GM12878 (cell line): ENCODE data around the gene PGLYRP2. TPM values are rescaled to one million over a fixed set of nuclear protein-coding genes. Genes with fewer than 3 reads are reported as not detected.

ENCODE experiments used
- ATAC-seq: fragments of 200-7000 bp; cut with Tn5 transposase; 3 replicates; pipeline ENCODE4 v1.9.1; 2020; ENCODE audit warnings: mild to moderate bottlenecking, moderate library complexity
- BruUV-seq: library from RNA; stranded (reverse); fragments of 400-500 nt; replicated peaks from 2 replicates; lab custom pipeline; 2021; lab: Mats Ljungman, UMichigan
- CTCF ChIA-PET: fragments of 300-600 bp; sonication (Branson Sonifier 250); formaldehyde crosslinking; extraction: SDS; loops from one replicate; lab custom pipeline; 2021; ENCODE audit warnings: inconsistent platforms; lab: Yijun Ruan, JAX
- POLR2A ChIA-PET: fragments of 350-600 bp; formaldehyde crosslinking; extraction: SDS; loops from one replicate; lab custom pipeline; 2021; ENCODE audit warnings: inconsistent platforms; lab: Charles Lee
- RAD21 ChIA-PET: fragments of 300-600 bp; sonication (Branson Sonifier 250); formaldehyde crosslinking; loops from one replicate; lab custom pipeline; 2023; ENCODE audit warnings: antibody characterized with exemption; ENCODE audit not compliant: unreplicated experiment; lab: Charles Lee
- SMC1A ChIA-PET: fragments of 300-600 bp; sonication (Branson Sonifier 250); formaldehyde crosslinking; loops from one replicate; lab custom pipeline; 2023; ENCODE audit not compliant: unreplicated experiment, uncharacterized antibody; lab: Charles Lee
- DNase-seq: peaks from one replicate; pipeline ENCODE4 v3.0.0-alpha.2; 2011; ENCODE audit warnings: low read depth, low spot score
- FAIRE-seq: peaks from 3 replicates; lab custom pipeline; 2011; peaks lifted over from hg19 to GRCh38; lab: Jason Lieb, UNC
- H2AFZ ChIP-seq: 2 replicates; pipeline ENCODE4 v1.6.0; 2011; ENCODE audit warnings: low read depth, low read length, control low read depth; ENCODE audit not compliant: control insufficient read depth
- H3K27ac ChIP-seq: 2 replicates; pipeline ENCODE4 v1.5.1; 2011; ENCODE audit warnings: control low read depth; ENCODE audit not compliant: control insufficient read depth, insufficient read depth
- H3K27me3 ChIP-seq, 2 experiments: replicated peaks in 1 of 2; 2 replicates each; pipeline versions ENCODE4 v1.6.0 to v1.6.1; 2011; ENCODE audit warnings: low read length in 1 of 2; ENCODE audit not compliant: control insufficient read depth in 2 of 2, insufficient read depth in 2 of 2
- H3K36me3 ChIP-seq, 2 experiments: 2 replicates each; pipeline ENCODE4 v1.5.1; 2011; ENCODE audit warnings: low read length in 1 of 2; ENCODE audit not compliant: control insufficient read depth in 2 of 2, insufficient read depth in 2 of 2
- H3K4me1 ChIP-seq: 2 replicates; pipeline ENCODE4 v1.6.1; 2011; ENCODE audit warnings: mild to moderate bottlenecking, low read length, moderate library complexity, mixed read lengths; ENCODE audit not compliant: control insufficient read depth, insufficient read depth
- H3K4me2 ChIP-seq: 2 replicates; pipeline ENCODE4 v1.6.0; 2011; ENCODE audit warnings: control low read depth; ENCODE audit not compliant: control insufficient read depth, insufficient read depth
- H3K4me3 ChIP-seq: fragments of 200-600 bp; sonication (generic); 2 replicates; pipeline ENCODE4 v1.5.1; 2016
- H3K79me2 ChIP-seq: 2 replicates; pipeline ENCODE4 v1.6.0; 2011; ENCODE audit warnings: low read length; ENCODE audit not compliant: control insufficient read depth, insufficient read depth
- H3K9ac ChIP-seq: 2 replicates; pipeline ENCODE4 v1.8.0; 2011; ENCODE audit warnings: low read length, control low read depth, mixed read lengths; ENCODE audit not compliant: control insufficient read depth, insufficient read depth
- H3K9me3 ChIP-seq: replicated peaks from 3 replicates; pipeline ENCODE4 v1.5.1; 2011; ENCODE audit warnings: mild to moderate bottlenecking, low read length; ENCODE audit not compliant: control insufficient read depth, insufficient read depth
- H4K20me1 ChIP-seq: 2 replicates; pipeline ENCODE4 v1.6.0; 2011; ENCODE audit not compliant: control insufficient read depth, insufficient read depth
- CEBPB ChIP-seq, 2 experiments: fragments of 150-350 bp in 1 of 2; IDR thresholded peaks; 2 replicates each; pipeline ENCODE4 v1.6.1; 2012 to 2014; ENCODE audit warnings: low read depth in 2 of 2, low read length in 2 of 2, borderline replicate concordance in 1 of 2, inconsistent platforms in 1 of 2
- HCFC1 ChIP-seq: fragments of 150-350 bp; IDR thresholded peaks from 2 replicates; pipeline ENCODE4 v1.6.1; 2014; ENCODE audit warnings: low read length
- MXI1 ChIP-seq: fragments of 150-350 bp; IDR thresholded peaks from 2 replicates; pipeline ENCODE4 v1.6.1; 2011; ENCODE audit warnings: low read depth, mild to moderate bottlenecking, inconsistent platforms, low read length, improper control_type of control experiment
- PKNOX1 ChIP-seq: fragments of 450-650 bp; IDR thresholded peaks from 2 replicates; pipeline ENCODE4 v1.6.1; 2016; ENCODE audit warnings: mild to moderate bottlenecking
- TCF12 ChIP-seq: IDR thresholded peaks from 2 replicates; pipeline ENCODE4 v1.6.1; 2011; ENCODE audit warnings: low read depth, mild to moderate bottlenecking, low read length
- YBX1 ChIP-seq: fragments of 450-650 bp; IDR thresholded peaks from 2 replicates; pipeline ENCODE4 v1.6.1; 2016; ENCODE audit warnings: antibody characterized with exemption
- WGBS: methylation state at CpG from one replicate; pipeline ENCODE4 v1.1.6; 2016; ENCODE audit warnings: low lambda C conversion rate; ENCODE audit not compliant: insufficient replicate concordance, insufficient coverage; ENCODE audit errors: missing lambda C conversion rate; 5-methylcytosine and 5-hydroxymethylcytosine counted together
- in situ Hi-C: fragments of 300-500 bp; cut with MboI; formaldehyde crosslinking; loops from 9 replicates; pipeline ENCODE4 v1.14.3; 2018; ENCODE audit warnings: mixed read lengths
- intact Hi-C: fragments of 100-400 bp; cut with micrococcal nuclease; formaldehyde crosslinking; loops from one replicate; pipeline ENCODE4 v1.14.2; 2022; ENCODE audit not compliant: unreplicated experiment
- polyA plus RNA-seq, 11 experiments: library from polyadenylated mRNA; depleted of rRNA in 4 of 11; unstranded in 6 of 11; stranded (reverse) in 5 of 11; fragments of >200 nt; fragmentation: Nextera tagmentation in 4 of 11; fragmentation: Illumina TruSeq in 1 of 11; extraction: Ambion mirVana in 4 of 11; extraction: Trizol in 1 of 11; gene quantifications; 1 replicate in 1 of 11; 2 replicates in 10 of 11; pipeline versions ENCODE4 v1.2.1 to v1.2.3, GENCODE V29; 2011 to 2016; ENCODE audit warnings: inconsistent platforms in 2 of 11, missing spikeins in 2 of 11, low read depth in 1 of 11
- total RNA-seq, 4 experiments: library from RNA; depleted of rRNA in 3 of 4; stranded (reverse); fragments of >200 nt in 3 of 4; fragmentation: Illumina TruSeq in 1 of 4; extraction: Trizol in 1 of 4; gene quantifications; 2 replicates each; pipeline versions ENCODE4 v1.2.1 to v1.2.3, GENCODE V29; 2013 to 2021

The PGLYRP2 gene
- total and polyA plus RNA-seq, 10 of the 15 experiments (the other 5 are each of a cell fraction or from before 2014, with no cell fraction given), result 0.15 to 0.48 (median 0.26) TPM; not detected in 5

DNA sequence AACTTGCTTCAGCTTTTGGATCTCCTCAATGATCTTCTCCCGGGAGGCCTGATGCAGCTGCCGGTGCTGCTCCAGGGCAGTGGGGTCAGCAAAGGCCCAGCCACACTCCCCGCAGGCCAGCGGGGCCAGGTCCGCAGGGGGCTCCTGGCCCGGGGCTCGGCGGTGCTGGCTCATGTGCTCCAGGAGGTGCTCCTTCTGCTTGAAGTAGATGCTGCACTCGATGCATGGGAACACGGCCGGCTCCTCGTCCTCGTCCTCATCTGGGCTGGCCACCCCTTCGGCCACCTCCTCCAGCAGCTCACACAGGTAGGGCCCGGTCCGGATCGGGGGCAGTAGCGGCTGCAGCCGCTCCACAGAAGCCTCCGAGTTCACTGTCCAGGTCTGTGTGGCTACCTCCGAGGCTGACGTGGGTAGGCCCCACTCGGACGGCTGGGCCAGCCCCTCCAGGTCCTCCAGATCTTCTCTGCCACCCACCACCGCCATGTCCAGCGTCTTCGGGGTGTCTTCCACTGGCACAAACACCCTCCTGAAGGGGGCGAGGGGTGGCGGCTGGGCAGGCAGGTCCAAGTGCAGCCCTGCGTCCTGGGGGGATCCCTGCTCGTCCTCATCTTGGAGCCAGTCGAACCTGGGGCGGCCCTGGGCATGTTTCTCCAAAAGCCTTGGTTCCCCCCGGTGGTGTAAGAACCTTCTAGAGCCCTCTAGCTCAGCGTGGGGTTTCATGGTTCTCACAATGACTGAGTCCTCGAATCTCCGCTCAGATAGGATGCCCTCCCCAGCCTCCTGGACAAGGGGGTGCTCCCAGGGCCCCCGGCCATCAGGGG, 39.3 kb downstream of the PGLYRP2 start:
- H3K4me1 ChIP-seq, result no peaks in the 10 kb centered on the region; the same call in 1 of the 2 replicates
- no peaks in the 10 kb centered on the region for H3K9me3 ChIP-seq
- intact Hi-C loops, result no loop called here
- no peak overlapping the region for H2AFZ ChIP-seq
- no peak for ATAC-seq
- ChIA-PET POLR2A (no interaction called here), CTCF (no interaction called here), RAD21 (interaction anchor here (1.6 kb wide), 1 partner anchor 27 kb away, joined by 3 read pairs; no protein-coding TSS in a partner anchor), SMC1A (no interaction called here)
- in situ Hi-C loops, result no loop called here
- 83% methylated on average over 38 of the region's 38 CpGs for WGBS
- no peak overlapping the region for H3K27ac ChIP-seq
- H3K4me3 ChIP-seq, result no peak overlapping the region
- no TSS peak for BruUV-seq
- no peaks in the 10 kb centered on the region for H3K27me3 ChIP-seq
- no peaks in the 10 kb centered on the region for H3K36me3 ChIP-seq
- no peak for FAIRE-seq
- H4K20me1 ChIP-seq, result no peaks in the 10 kb centered on the region; the same call in 1 of the 2 replicates
- no peak overlapping the region for H3K9ac ChIP-seq
- TF ChIP-seq CEBPB (IDR thresholded peaks at IDR 0.05; ENCODE audit: borderline replicate concordance in 1 of 2, low read depth in 2 of 2, low read length in 2 of 2), result no peak
- no peak for TF ChIP-seq TCF12
- no peak for TF ChIP-seq PKNOX1
- TF ChIP-seq HCFC1, result no peak
- no peak for TF ChIP-seq MXI1
- no peak for TF ChIP-seq YBX1
- TF ChIP-seq, all 136 proteins: peak for 0
- Histone ChIP-seq H3K4me2 (no peak overlapping the region), H3K79me2 (no peaks in the 10 kb centered on the region)
- no peak for DNase-seq
